Activated B cell treated with CpG ODN at 0.5 μM for 24 hours (primary cell): ENCODE data around the gene SLC37A1. TPM values are rescaled to one million over a fixed set of nuclear protein-coding genes. Genes with fewer than 3 reads are reported as not detected.

Source experiments
- ATAC-seq: fragments of 200-7000 bp; cut with Tn5 transposase; one replicate; pipeline ENCODE4 v1.10.0; 2021; ENCODE audit warnings: low read depth, mild to moderate bottlenecking, moderate library complexity
- CTCF ChIA-PET: fragments of 350-600 bp; sonication (Branson Sonifier 250); formaldehyde crosslinking; loops from one replicate; lab custom pipeline; 2021; ENCODE audit warnings: antibody characterized with exemption; lab: Charles Lee
- POLR2A ChIA-PET: fragments of 350-600 bp; sonication (Branson Sonifier 250); formaldehyde crosslinking; loops from one replicate; lab custom pipeline; 2021; ENCODE audit warnings: antibody characterized with exemption; lab: Charles Lee
- DNase-seq: peaks from one replicate; pipeline ENCODE4 v3.0.0; 2022
- H3K27ac Mint-ChIP-seq: one replicate; pipeline ENCODE4 v1.8.0; 2020; ENCODE audit warnings: mixed read lengths
- H3K27me3 Mint-ChIP-seq: one replicate; pipeline ENCODE4 v1.8.0; 2021; ENCODE audit warnings: mixed read lengths
- H3K36me3 Mint-ChIP-seq: one replicate; pipeline ENCODE4 v1.8.0; 2021; ENCODE audit warnings: low read depth, mixed read lengths
- H3K4me1 Mint-ChIP-seq: one replicate; pipeline ENCODE4 v1.8.0; 2021; ENCODE audit warnings: mixed read lengths
- H3K4me3 Mint-ChIP-seq: one replicate; pipeline ENCODE4 v1.8.0; 2020; ENCODE audit warnings: mild to moderate bottlenecking, mixed read lengths
- H3K9me3 Mint-ChIP-seq: one replicate; pipeline ENCODE4 v1.8.0; 2020; ENCODE audit warnings: mixed read lengths
- intact Hi-C: fragments of 100-400 bp; cut with micrococcal nuclease; formaldehyde crosslinking; loops from one replicate; pipeline ENCODE4 v1.15.1; 2024
- total RNA-seq: library from RNA; stranded (reverse); gene quantifications from 2 replicates; pipeline ENCODE4 v1.2.3, GENCODE V29; 2022
- TF ChIP-seq, protein P1 (sequence below): fragments of 200-600 bp; IDR thresholded peaks from one replicate; pipeline ENCODE4 v1.8.0; 2022; ENCODE audit warnings: antibody characterized with exemption, mild to moderate bottlenecking

SLC37A1 gene
- total RNA-seq, 1 donor from 2014 or later, result 47.9 TPM

DNA sequence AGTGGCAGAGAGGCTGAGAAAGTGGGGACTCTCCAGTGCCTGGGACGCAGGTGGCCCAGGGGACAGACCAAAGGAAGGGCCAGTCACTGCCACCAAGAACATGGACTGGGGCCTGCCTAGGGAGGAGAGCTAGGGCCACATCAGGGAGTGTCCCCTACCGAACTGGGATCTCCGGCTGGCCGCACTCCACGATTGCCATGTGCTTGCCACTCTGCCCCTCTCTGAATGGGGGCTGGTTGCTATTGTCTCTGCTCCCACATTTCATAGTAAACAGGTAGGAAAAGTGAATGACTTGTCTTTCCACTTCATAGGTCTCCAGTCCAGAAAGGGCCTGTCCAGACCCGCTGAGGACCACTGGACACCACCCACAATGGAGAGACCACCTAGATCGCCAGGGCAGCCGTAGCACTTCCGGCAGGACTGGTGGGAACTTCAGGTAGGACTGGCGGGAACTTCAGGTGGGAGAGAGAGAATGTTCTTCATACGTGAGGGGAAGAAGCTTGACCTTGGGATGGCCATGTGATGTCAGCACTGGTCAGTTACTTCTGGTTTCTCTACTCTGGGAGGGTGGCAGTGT lies 84.6 kb downstream of the SLC37A1 start:
- CTCF ChIA-PET, result no interaction called here
- intact Hi-C loops, result no loop called here
- TF ChIP-seq, protein P1, sequence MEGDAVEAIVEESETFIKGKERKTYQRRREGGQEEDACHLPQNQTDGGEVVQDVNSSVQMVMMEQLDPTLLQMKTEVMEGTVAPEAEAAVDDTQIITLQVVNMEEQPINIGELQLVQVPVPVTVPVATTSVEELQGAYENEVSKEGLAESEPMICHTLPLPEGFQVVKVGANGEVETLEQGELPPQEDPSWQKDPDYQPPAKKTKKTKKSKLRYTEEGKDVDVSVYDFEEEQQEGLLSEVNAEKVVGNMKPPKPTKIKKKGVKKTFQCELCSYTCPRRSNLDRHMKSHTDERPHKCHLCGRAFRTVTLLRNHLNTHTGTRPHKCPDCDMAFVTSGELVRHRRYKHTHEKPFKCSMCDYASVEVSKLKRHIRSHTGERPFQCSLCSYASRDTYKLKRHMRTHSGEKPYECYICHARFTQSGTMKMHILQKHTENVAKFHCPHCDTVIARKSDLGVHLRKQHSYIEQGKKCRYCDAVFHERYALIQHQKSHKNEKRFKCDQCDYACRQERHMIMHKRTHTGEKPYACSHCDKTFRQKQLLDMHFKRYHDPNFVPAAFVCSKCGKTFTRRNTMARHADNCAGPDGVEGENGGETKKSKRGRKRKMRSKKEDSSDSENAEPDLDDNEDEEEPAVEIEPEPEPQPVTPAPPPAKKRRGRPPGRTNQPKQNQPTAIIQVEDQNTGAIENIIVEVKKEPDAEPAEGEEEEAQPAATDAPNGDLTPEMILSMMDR, result no peak
- Mint-ChIP-seq H3K4me3 (no peak overlapping the region), H3K9me3 (no peaks in the 10 kb centered on the region), H3K4me1 (no peaks in the 10 kb centered on the region), H3K27ac (no peak overlapping the region), H3K27me3 (peaks cover 27% of the 10 kb centered on the region), H3K36me3 (no peaks in the 10 kb centered on the region)
- ATAC-seq, result no peak
- DNase-seq, result no peak
- POLR2A ChIA-PET, result no interaction called here

DNA sequence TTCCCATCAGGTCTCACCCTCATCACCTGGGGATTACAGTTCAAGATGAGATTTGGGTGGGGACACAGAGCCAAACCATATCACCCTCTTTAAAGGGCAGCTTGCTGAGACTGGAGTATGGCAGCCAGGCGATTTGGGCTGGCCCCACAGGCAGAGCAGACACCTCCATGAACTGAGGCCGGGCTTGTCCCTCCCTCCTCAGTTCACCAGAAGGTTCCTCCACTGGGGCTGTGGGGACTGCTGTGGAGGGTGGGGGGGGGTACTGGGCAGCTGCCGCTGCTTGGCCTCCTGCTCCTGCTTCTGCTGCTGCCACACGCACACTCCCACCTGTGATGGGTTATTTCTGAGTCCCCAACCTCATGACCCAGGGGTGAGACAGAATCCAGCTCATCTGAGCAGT lies 85.8 kb downstream of the SLC37A1 start:
- CTCF ChIA-PET, result no interaction called here
- H3K36me3 Mint-ChIP-seq, result no peaks in the 10 kb centered on the region
- ATAC-seq (no peak), DNase-seq (no peak)
- TF ChIP-seq, protein P1, result no peak
- peaks cover 8% of the 10 kb centered on the region for H3K9me3 Mint-ChIP-seq
- H3K4me1 Mint-ChIP-seq, result no peaks in the 10 kb centered on the region
- POLR2A ChIA-PET, result no interaction called here
- H3K4me3 Mint-ChIP-seq, result no peak overlapping the region
- H3K27me3 Mint-ChIP-seq, result peaks cover 27% of the 10 kb centered on the region
- intact Hi-C loops, result no loop called here
- H3K27ac Mint-ChIP-seq, result no peak overlapping the region

DNA sequence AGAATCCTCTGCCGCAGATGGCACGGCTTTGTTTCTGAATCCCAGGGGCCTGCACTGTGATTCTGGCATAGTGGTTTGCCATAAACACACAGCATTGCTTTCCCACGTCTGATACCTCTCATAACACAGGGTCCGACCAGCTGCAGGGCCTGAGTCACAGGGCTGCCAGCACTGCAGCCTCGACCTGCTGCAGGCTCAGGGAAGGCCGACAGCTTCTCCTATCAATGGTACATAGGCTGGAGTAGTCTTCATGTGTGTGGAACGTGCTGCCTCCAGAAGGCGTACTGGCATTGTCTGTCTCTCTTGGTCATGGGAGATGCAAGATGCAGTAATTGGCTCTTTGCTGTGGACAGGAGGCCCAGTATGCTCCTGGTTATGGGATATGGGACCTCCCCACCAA lies 86.3 kb downstream of the SLC37A1 start:
- TF ChIP-seq, protein P1, result no peak
- ATAC-seq, result no peak
- H3K4me3 Mint-ChIP-seq, result no peak overlapping the region

DNA sequence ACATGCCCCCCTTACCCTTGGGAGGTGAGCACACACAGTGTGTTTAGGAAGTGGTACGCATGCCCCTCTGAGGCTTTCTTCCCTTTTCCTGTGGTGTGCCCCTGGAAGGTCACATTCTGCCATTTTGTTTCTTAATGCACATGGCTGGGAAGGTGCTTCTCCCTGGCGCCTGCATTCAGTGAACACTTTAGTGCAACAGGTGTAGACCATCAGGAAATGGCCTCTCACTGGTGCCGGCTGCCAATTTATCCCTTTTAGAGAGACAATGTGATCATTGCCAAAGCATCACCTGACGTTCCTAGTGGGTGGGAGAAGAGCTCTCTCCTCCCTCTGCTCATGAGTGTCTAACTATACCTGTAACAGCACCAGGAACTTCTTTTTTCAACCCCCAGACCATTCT lies 88.0 kb downstream of the SLC37A1 start:
- no peak for ATAC-seq
- TF ChIP-seq, protein P1, result no peak
- Mint-ChIP-seq H3K27ac (no peak overlapping the region), H3K36me3 (no peaks in the 10 kb centered on the region), H3K9me3 (peaks cover 11% of the 10 kb centered on the region), H3K4me3 (no peak overlapping the region), H3K27me3 (peaks cover 17% of the 10 kb centered on the region), H3K4me1 (no peaks in the 10 kb centered on the region)
- CTCF ChIA-PET, result no interaction called here
- intact Hi-C loops, result no loop called here
- DNase-seq, result no peak
- POLR2A ChIA-PET, result no interaction called here

More for the DNA sequence above, 86.3 kb downstream of the SLC37A1 start:
- H3K27me3 Mint-ChIP-seq, result peaks cover 27% of the 10 kb centered on the region
- no peak for DNase-seq
- H3K27ac Mint-ChIP-seq, result no peak overlapping the region
- H3K9me3 Mint-ChIP-seq, result peaks cover 8% of the 10 kb centered on the region
- intact Hi-C loops, result no loop called here
- no peaks in the 10 kb centered on the region for H3K4me1 Mint-ChIP-seq
- no peaks in the 10 kb centered on the region for H3K36me3 Mint-ChIP-seq
- ChIA-PET CTCF (no interaction called here), POLR2A (no interaction called here)

DNA sequence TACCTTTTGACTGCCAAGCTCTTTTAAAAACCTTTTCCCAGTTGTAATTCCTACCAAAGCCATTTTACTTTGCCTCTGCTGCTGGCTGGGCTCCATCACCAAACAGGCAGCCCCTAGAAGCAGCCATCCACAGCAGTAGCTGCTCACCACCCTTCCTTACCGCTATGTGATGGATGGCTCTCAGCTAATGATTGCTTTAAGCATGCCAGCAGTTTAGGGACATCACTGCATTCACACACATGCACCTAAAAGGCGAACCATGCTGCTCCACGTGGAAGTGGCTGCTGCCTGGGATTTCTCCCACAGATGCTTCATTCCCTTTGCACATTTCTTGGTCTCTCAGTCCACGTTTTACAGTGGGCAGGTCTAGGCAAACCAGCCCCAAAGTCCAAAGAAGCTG lies 93.5 kb downstream of the SLC37A1 start:
- Mint-ChIP-seq H3K27ac (no peak overlapping the region), H3K9me3 (peaks cover 20% of the 10 kb centered on the region)

More for the DNA sequence above, 93.5 kb downstream of the SLC37A1 start:
- peaks cover 8% of the 10 kb centered on the region for H3K4me1 Mint-ChIP-seq
- H3K27me3 Mint-ChIP-seq, result peaks cover 2% of the 10 kb centered on the region
- DNase-seq (no peak), ATAC-seq (no peak)
- ChIA-PET POLR2A (no interaction called here), CTCF (no interaction called here)
- H3K4me3 Mint-ChIP-seq, result no peak overlapping the region
- no peaks in the 10 kb centered on the region for H3K36me3 Mint-ChIP-seq
- TF ChIP-seq, protein P1, result no peak
- intact Hi-C loops, result no loop called here
